NCI-H510A treated with DMSO at 0.1 percent for 48 hours (cell line): Measurements from ENCODE around the gene RBM19.

Experiments
- DNase-seq: peaks from one replicate; lab custom pipeline; 2025; lab: John Stamatoyannopoulos, UW

The RBM19 gene

GRCh38 chr12:113879658-113880057, 86.5 kb downstream of the RBM19 start:
- no peak for DNase-seq

GRCh38 chr12:113877607-113878006, 88.5 kb downstream of the RBM19 start:
- DNase-seq: no peak

DNA sequence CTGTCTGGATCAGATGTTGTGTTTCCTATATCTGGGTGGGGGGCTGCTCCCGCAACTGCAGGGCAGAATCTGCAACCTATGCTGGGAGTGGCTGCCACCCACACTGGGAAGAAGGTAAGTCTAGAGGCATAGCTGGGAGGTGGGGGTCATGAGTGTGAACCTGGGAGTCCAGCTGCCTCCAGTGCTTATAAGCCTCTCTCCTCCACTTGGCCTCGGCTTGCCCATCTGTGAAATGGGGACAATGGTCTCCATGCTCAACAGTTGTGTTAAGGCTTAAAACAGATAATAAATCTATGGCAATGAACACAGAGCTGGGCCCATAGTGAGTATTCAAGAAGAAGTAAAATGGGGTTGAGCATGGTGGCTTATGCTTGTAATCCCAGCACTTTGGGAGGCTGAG, 90.0 kb downstream of the RBM19 start:
- no peak for DNase-seq

DNA sequence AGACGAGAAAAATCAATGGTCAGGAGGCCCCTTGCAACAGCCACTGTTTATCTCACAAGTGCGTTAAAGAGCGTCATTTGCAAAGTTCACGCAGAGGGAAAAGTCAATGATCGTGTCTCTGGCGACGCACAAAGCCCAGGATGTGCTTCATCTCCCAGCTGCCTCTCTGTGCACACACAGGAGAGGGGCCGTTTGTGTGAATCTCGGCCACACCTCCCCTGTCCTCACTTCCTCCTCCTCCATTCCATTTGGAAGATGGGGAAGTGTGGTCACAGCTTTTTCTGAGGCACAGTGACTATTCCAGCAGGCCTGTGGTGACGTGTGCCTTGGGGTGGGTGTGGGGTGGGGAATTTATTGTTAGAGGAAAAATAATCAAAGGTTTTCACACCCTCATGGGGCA, 90.4 kb downstream of the RBM19 start:
- DNase-seq: peak; percentile 83

DNA sequence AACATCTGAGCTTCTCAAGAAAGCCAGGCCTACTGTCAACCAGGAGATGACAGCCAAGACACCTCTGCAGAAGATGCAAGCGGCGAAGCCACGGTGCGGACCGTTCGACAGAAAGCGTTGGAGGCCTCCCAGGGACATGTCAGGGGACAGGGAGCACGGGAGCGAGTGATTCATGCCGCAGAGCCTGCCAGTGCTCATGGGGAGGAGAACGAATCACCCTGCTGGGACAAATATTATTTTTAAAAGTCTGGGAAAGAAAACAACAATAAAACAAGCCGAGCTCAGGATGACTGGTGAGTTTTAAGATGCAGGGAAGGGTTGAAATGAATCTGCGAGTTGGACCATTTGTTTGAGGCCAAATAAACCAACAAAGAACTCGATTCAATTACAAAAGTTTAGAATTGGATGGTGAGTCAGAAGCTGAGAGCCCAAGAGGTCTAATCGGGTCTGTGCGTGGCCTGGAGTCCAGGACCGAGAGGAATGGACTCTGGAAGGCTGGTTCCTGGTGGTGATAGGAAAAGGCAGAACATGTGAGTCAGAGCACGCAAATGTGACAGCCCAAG, 91.0 kb downstream of the RBM19 start:
- DNase-seq: no peak

- DNase-seq: no peak
Measured at GRCh38 chr12:113874326-113874725, 91.8 kb downstream of the RBM19 start.

- no peak for DNase-seq
Measured at GRCh38 chr12:113873740-113874139, 92.4 kb downstream of the RBM19 start.

DNA sequence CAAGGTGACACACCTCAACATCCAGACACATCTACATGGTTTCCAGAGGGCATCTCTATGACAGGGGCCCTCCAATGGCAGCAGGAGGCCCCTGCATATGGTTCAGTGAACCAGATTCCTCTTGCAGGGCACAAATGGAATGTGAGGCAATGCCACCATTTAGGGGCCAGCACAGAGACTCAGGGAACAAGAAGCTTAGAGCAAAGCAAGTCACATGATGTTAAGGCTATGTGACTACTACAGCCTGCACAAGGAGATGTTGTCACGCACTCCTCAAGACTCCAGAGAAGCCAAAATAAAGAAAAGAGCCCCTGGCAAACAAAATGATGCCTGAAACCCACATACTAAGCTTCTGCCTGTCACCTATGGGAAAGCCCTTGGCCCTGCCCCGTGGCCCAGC, 95.2 kb downstream of the RBM19 start:
- DNase-seq: no peak

DNA sequence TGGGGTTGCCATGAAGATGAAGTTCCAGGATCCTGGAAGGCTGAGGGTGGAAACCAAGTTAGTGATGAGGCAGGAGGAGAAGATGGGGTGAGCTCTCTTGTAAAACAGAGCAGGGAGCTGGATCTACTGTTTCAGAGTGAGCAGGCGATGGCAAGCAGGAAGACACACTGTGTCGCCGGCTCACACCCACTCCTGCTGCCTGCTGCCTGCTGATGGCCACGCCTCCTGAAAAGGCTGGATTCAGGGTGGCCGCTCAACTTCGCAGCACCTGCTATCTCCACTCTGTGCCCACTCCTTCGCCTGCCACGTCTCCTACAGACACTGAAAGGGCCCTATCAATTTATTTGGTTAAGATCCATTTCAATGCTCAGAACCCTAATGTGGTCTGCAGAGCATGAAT, 96.1 kb downstream of the RBM19 start:
- peak; percentile 85 for DNase-seq

DNA sequence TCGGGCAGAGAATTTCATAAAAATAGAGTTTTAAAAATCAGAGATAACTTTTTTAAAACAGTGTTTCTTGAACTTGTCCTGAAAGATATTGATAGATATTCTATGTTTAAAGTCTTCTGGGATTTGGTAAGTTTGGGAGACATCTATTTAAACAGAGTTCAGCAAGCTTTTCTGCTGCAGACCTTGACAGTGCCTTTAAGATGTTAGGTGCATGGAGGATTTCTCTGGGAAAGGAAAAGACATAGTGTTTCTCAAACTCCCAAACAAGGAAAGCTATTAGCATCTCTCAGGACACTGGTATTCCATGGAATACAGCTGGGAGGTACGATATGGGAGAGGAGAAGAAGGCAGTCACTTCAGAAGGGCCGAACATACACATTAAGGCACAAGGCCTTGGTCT, 97.8 kb downstream of the RBM19 start:
- no peak for DNase-seq

- DNase-seq: no peak
Measured at GRCh38 chr12:113867258-113867657, 98.9 kb downstream of the RBM19 start.

DNA sequence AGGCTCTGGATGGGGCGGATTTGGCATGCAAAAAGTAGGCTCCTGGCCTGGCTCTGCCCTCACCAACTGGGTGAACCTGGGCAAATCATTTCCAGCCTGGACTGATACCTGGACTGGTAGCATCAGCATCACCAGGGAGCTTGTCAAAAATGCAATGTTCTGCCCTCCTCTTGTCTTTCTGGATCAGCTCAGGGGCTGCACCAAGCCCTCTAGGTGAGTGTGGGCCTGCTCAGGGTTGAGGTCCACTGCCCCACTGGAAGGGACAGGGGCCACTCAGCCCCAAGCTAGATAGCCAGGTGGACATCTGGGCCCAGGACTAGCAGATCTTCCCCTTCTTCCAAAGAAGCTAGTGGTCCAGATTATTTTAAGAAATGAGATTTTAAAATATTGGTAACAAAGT, 99.6 kb downstream of the RBM19 start:
- no peak for DNase-seq

- no peak for DNase-seq
Measured at GRCh38 chr12:113863455-113863845, 102.7 kb downstream of the RBM19 start.

DNA sequence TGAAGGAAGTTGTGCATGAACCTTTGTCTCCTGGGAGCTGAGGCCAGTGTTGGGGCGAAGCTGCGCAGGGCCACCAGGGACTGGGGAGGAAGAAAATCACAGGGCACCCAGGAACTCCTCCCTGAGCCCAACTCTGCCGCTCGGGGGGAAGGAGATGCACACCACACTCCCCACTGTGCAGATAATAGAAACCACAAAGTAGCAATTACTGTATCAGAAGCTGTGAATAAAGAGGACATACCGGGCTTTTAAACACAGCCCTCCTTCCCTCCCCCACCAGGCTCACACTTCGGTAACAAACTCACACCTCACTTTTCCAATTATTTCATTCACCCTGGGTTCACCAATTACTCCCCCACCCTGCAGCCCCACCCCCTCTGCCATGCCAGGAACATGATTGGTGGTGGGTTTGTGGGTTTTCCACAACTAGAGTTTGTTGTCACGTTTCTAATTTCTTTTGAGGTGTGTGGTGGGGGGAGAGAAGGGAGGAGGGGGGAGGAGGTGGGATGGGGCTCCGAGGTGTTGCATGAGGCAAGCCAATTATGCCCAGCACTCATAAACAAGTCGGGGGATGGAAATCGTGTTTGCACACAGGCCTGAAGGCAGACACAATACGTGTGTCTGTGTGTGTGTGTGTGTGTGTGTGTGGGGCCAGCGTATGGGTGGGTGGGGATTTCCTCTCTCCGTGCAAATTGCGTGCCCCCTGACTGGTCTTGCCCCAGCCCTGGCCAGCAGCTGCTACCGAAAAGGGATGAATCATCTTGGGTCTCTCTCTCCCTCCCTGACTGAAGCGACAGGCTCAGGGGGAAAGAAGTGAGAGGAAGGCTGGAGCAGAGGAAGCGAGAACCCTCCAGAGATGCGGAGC, 103.3 kb downstream of the RBM19 start:
- no peak for DNase-seq

- no peak for DNase-seq
Measured at GRCh38 chr12:113861708-113862312, 104.3 kb downstream of the RBM19 start.

- DNase-seq: no peak
Measured at GRCh38 chr12:113860950-113861349, 105.2 kb downstream of the RBM19 start.

- DNase-seq: peak; percentile 67
Measured at GRCh38 chr12:113860059-113860820, 105.9 kb downstream of the RBM19 start.

DNA sequence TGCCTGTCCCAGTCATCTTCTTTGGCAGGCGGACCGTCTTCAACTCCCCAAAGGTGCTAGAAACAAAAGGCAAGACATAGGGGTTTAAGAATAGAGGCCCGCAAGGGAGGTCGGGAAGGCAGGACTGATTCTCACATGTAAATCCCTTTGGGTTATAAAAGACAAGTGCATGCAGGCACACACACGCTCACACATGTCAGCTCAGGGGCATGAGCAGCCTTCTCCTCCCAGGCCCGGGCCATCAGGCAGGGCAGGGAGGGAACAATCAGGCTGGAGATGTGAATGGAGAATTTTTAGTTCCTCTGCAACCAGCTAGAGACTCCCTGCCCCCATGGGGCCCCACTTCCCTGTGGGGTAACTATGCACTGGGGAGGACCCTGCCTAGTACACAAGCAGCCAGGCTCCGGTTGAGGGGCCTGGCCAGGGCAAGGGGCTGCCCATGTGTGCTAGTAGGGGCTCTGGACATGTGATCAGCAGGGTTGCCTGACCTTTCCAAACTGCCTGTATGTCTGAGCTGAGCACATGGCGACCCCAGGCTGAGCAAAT, 107.2 kb downstream of the RBM19 start:
- DNase-seq: no peak

DNA sequence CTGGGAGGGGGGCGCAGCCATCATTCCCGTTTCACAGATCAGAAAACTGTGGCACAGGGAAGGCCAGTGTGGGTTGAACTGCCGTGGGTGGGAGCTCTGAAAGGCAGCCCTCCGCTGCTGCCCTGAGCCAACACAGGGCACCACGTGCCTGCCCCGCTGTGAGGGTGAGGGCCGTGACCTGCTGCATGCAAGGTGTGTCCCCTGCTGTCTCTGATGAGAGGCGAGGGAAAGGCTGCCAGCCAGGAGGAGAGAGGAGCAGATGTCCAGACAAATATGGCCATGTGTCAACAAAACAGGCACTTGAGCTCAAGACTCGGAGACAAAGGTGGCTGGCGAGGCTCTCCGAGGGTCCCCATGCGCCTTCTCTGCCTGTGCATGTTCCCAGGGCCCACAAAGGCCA, 108.8 kb downstream of the RBM19 start:
- peak; percentile 46 for DNase-seq

- peak; percentile 38 for DNase-seq
Measured at GRCh38 chr12:113855998-113856397, 110.1 kb downstream of the RBM19 start.

- no peak for DNase-seq
Measured at GRCh38 chr12:113854385-113855142, 111.6 kb downstream of the RBM19 start.

DNA sequence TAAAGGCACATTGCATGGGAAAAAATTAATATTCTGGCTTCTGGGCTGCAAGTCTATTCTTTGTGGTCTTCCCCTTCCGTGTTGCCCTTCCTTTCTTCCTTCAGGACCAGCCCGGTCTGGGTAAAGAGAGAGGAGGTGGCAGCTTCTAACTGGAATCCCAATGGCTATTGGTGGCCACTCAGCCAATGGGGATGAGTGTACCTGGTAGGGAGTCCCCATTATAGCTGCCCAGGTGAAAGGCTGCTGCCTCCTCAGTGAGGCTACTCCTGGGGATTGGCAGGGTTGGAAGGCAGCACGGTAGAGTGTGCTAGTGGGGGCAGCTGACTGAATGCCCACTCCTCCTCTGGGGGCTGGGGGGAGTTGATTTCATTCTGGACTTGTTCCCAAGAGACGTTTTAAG, 112.6 kb downstream of the RBM19 start:
- DNase-seq: peak; percentile 92
